Measurements from ENCODE around the gene CROCC.
"Not testable (repeated sequence)": the region's sequence is repeated elsewhere in the genome, so short reads cannot be mapped to it uniquely, and the experiment has no call there.

The CROCC gene, protein sequence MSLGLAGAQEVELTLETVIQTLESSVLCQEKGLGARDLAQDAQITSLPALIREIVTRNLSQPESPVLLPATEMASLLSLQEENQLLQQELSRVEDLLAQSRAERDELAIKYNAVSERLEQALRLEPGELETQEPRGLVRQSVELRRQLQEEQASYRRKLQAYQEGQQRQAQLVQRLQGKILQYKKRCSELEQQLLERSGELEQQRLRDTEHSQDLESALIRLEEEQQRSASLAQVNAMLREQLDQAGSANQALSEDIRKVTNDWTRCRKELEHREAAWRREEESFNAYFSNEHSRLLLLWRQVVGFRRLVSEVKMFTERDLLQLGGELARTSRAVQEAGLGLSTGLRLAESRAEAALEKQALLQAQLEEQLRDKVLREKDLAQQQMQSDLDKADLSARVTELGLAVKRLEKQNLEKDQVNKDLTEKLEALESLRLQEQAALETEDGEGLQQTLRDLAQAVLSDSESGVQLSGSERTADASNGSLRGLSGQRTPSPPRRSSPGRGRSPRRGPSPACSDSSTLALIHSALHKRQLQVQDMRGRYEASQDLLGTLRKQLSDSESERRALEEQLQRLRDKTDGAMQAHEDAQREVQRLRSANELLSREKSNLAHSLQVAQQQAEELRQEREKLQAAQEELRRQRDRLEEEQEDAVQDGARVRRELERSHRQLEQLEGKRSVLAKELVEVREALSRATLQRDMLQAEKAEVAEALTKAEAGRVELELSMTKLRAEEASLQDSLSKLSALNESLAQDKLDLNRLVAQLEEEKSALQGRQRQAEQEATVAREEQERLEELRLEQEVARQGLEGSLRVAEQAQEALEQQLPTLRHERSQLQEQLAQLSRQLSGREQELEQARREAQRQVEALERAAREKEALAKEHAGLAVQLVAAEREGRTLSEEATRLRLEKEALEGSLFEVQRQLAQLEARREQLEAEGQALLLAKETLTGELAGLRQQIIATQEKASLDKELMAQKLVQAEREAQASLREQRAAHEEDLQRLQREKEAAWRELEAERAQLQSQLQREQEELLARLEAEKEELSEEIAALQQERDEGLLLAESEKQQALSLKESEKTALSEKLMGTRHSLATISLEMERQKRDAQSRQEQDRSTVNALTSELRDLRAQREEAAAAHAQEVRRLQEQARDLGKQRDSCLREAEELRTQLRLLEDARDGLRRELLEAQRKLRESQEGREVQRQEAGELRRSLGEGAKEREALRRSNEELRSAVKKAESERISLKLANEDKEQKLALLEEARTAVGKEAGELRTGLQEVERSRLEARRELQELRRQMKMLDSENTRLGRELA (N-terminal part only)

GRCh38 chr1:16921391-16922185 lies at the start of gene CROCC:
CROCC (plus strand) TSS chr1:16921931; CDS start chr1:16922019, 88 bp downstream.
- DNase-seq, result peak; percentile 71 to 78

- DNase-seq, result peak in 1 of 2 experiments; percentile 55
Measured at GRCh38 chr1:16872152-16873075, 49.3 kb upstream of the CROCC start.

- not testable (repeated sequence) for DNase-seq
Measured at GRCh38 chr1:16873076-16873879, 48.5 kb upstream of the CROCC start.

DNA sequence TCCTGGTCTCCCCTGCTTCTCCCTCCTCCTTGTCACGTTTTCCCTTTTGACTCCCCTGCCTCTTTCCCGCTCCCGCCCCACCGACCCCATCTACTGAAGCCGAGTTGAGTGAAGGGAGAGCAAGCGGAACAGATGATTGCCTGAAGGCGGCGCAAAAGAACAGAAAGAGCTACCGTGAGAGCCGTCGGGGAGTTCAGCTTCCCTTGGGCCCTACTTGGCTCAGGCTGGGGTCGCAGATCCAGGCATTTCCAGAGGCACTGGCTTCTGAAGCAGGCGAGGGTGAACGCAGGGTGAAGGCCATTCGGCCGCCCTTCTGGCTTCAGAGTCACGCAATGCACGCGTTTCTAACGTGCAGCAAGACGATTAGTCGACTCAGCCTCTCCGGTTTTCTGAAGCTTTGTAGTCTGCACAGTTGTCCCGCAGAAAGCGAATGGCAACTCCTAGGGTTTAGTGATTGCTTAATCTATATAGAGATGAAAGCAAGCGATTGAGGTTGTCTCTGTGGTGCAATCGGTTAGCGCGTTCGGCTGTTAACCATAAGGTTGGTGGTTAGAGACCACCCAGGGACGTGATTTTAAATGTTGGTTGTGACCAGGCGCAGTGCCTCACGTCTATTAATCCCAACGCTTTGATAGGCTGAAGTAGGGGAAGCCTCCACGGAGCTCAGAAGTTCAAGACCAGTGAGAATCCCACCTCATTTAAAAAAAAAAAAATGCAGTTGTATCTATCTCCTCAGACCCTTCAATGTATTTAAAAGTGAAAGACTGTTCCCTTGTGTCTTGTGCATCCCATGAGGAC lies 46.6 kb upstream of the CROCC start:
- DNase-seq, result not testable (repeated sequence)

- DNase-seq, result not testable (repeated sequence)
Measured at GRCh38 chr1:16881742-16882141, 40.0 kb upstream of the CROCC start.

DNA sequence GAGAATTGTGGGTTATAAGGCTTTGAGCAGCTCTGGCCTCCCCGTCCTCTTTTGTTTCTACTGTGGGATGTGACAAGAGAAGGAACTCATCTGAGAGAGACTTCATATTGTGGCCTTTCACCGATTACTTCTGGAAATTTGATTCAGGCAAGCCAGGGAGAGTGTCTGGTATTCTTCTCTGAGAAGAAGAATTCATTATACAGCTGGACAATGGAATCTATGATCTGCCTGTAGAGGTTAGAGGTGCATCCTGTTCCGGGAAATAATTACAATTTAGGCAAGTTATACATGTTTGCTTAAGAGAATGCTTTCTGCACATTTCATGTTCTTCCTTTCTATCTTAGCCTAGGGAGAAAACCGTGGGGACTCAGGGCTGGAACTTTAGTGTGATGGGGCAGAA lies 38.7 kb upstream of the CROCC start:
- DNase-seq, result no peak

GRCh38 chr1:16884487-16884886 lies 37.2 kb upstream of the CROCC start:
- DNase-seq, result not testable (repeated sequence)

GRCh38 chr1:16886860-16887605 lies 34.7 kb upstream of the CROCC start:
- no peak for DNase-seq

GRCh38 chr1:16888860-16889816 lies 32.6 kb upstream of the CROCC start:
- peak; percentile 86 to 89 for DNase-seq

DNA sequence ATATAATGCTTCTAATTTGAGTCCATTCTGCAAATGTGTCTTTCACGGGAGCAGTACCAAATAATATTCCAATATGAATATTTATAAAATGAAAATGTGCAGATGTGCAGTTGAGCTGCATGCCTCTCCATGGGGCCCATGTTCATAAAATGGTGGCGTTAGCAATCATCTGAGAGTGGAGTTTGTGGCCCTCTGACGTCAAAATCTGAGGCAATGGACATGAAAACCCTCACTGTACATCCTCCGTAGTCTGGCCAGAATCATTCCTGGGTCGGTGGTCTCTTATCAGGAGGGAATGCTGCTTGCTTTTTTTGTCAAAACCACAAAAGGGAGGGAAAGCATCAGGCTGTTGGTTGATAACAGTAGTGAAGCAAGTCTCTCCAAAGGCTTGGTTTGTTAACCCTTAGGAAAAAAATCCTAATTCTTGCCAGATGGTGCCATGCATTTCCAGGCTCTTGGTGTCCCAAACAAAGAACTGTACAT lies 31.2 kb upstream of the CROCC start:
- DNase-seq, result not testable (repeated sequence)

DNA sequence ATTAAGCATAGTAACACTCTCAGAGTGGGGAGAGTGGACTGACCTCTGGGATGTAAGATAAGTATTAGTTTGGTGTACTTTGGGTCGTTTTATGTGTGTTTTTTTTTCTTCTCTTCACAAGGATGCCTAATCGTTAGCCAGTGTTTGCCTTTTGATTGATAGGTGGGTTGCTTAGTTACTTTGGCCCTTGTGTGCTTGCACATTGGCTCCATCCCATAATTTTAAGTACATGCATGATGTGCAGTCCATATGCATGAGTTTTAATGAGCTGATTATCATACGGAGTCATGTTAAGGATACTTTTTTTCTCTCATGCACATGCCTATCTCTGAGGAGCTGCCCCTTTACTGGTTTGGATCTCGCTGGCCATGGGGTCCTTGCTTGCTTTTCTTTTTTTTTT lies 30.7 kb upstream of the CROCC start:
- DNase-seq, result not testable (repeated sequence)

DNA sequence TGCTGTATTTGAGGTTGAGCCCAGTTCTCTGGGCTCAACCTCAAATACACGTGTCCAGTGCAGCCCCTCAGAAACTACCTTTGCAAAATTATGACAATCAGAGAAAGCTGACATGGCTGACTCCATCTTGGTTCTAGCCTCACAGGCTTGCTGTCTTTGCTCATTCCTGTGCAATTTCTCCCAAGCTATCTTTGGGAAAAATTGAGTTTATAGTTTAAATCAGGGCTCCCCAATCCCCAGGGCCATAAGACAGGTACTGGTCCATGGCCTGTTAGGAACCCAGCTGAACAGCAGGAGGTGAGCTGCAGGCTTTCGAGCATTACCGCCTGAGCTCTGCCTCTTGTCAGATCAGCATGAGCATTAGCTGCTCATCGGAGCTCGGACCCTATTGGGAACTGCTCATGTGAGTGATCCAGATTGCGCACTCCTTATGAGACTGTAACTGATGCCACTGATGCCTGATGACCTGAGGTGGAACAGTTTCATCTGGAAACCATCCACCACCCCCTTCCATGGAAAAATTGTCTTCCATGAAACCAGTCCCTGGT lies 28.7 kb upstream of the CROCC start:
- DNase-seq, result not testable (repeated sequence)

DNA sequence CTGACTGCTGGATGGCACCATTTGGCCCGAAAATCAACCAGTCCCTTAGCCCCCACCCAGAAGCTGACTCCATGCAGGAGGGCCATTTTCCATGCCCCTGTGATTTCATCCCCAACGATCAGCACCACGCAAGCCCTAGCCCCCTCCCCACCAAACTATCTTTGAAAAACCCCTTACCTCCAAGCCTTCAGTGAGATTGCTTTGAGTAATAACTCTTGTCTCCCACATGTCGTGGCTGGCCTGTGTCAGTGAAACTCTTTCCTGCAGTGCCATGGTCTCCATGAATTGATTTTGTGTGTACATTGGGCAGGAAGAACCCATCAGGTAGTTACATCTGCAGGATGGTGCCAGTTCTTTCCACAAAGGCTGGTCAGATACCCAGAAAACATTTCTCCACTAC lies 27.9 kb upstream of the CROCC start:
- DNase-seq, result not testable (repeated sequence)

DNA sequence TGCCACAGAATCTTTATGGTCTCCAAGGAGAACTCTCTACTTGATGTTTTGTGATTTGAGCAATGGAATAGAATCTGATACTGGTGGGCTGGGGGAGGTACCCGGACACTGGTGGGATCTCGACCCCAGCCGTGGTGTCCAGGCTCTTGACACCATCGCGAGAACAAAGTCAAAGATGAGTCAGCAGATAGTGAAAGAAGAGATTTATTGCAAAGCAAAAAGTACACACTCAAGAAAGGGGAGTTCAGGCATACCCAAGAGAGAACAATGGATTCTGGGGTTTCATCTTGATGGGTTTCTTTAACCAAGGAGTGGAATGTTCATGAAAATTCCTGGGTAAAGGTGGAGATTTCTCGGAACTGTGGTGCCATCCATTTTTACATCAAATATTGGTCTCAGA lies 27.4 kb upstream of the CROCC start:
- DNase-seq, result not testable (repeated sequence)

DNA sequence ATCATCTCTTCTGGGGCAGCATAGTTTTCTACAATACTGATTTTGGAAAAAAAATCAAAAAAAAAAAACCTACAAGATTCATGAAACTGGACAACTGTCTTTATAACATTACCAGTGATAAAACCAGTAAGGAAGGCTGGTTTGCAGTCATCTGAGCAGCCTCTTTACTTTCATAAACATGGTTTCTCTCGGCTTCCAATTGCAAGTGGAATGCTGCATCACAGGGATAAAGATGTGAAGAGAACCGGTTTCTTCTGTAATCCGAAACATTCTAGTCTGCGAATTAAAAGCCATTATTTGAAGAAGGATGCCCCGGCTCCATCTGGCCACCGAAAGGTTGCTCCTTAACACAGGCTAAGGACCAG lies 26.5 kb upstream of the CROCC start:
- DNase-seq, result not testable (repeated sequence)

- DNase-seq, result peak; percentile 94 to 95
Measured at GRCh38 chr1:16895598-16896315, 26.0 kb upstream of the CROCC start, which contains the start of gene RNU1-2. RNU1-2 (plus strand) TSS chr1:16895980.
